Fibroblast of skin of left biceps (primary cell): ENCODE data around the gene TRAF3.
"Not testable (repeated sequence)": the region's sequence is repeated elsewhere in the genome, so short reads cannot be mapped to it uniquely, and the experiment has no call there.

Source experiments
- DNase-seq, 2 experiments: peaks; one replicate each; pipeline ENCODE4 v3.0.0-alpha.2; 2013; ENCODE audit warnings: low read depth in 2 of 2

The TRAF3 gene

DNA sequence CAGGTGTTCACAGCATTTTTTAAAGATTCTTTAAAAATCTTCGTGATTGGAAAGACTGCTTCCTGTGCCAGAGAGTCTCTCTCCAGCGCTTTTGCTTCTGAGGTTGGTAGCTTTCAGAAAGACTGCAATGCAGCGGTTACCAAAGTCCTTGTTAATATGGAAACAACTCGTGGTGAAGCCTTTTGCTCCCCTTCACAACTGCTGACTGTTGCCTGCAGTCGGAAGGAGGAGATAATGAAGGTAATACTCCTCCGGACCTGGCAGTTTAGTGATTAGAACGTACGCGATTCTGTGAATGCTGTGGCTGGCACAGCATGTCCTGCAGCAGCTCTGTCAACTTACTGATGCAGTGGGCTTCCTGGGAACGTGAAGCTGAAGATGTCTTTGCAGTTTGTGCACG is 50.9 kb downstream of the TRAF3 start:
- no peak for DNase-seq

DNA sequence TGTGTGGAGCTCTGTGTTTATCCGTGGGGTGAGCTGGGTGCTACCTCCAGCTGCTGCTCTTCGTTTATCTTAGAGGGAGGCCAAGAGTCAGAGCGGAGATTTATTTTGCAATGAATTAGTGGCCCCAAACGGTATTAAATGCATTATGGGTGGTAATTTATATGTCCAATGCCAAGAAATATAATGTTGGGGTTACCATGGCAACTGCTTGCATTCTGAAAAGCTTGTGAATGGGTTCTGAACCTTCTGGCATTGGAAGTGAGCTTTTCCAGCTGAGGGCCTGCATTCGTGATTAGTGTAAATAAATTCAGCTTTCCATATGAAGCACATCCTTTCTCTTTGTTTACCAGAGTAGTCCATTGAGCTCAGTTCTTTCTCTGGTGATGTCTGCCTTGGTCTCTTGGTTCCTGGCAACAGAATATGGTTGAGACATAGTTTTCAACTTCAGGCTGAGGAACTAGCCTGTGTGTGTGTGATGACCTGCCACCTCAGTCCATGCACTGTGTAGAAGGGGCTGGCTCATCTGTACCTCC is 51.8 kb downstream of the TRAF3 start:
- DNase-seq, result no peak

DNA sequence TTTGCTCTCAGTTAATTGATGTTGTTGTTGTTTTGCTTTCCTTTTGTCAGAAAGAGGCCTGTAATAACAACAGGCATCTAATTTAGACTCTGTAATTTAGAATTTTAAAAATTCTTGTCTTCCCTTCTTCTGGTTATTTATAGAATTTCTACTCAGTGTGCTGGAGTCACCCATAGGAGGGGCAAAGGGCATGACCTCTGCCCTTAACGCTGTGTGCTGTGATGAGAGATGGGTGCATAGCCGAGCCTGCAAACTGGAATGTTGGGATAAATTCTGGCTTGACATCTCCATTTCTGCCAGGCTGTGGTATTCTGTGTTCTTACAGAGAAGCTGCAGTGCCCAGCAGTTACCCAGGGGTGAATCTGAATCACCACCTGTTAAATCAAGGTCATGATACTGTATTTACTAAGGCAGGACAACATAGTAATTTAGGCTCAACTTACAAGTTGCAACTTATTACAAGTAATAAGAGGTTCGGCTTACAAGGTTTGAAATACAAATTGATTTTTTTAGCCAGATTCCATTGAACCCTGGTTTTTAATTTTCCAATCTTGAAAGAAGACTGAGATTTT is 53.3 kb downstream of the TRAF3 start:
- no peak for DNase-seq

DNA sequence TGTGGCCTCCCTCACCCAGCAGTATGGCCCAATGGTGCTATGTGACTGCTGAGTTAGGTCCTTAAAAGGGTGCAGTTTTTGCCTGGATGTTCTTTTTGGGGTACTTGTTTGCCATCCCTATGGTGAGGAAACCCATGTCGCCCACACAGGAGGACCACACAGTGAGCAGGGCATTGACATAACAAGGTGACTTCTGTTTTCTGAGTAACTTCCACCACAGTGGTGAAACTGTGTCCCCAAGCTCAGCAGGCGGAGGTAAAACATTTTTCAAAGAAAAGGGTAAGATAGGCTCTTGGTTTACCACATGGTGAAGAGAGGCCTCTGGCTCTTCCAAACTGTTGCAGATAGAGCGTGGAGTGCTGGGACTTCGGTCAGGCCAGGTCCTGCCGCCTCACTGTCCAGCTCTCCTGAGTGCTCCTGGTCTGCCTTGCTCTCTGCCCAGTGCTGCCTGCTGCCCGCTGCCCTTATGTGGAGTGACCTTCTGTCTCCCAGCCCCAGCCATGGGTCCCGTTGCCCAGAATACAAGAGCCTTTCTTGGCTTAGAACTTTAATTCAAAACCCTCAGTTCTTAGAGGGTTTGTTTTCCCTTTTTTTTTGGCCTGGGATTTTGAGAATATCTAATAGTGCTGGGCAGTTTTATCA is 54.0 kb downstream of the TRAF3 start:
- DNase-seq, result no peak

DNA sequence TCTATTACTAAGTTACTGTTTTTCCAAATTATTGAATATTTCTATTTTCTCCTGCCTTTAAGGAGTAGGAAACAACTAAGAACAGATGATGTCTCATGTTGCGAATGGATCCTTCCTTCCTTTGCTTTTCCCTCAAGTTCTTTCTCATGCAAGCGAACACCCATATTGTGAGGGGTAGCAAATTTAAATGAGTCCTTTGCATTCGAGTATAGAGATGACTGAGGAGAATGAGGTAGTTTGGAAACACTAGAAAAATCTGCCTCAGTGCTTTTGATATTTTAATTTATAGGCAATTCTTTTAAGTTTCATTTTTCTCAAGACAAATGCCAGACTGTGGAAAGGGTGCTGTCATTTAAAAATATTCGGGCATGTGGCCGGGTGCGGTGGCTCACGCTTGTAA is 56.1 kb downstream of the TRAF3 start:
- DNase-seq, result no peak

DNA sequence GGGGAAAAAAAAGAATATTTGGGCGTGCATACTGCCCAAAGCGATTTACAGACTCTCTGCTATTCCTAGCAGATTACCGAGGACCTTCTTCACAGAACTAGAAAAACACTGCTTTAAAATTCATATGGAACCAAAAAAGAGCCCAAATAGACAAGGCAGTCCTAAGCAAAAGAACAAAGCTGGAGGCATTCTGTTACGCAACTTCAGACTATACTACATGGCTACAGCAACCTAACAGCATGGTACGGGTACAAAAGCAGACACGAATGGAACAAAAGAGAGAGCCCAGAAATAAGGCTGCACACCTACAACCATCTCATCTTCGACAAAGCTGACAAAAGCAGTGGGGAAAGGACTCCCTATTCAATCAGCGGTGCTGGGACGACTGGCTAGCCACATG is 56.7 kb downstream of the TRAF3 start:
- DNase-seq, result no peak

DNA sequence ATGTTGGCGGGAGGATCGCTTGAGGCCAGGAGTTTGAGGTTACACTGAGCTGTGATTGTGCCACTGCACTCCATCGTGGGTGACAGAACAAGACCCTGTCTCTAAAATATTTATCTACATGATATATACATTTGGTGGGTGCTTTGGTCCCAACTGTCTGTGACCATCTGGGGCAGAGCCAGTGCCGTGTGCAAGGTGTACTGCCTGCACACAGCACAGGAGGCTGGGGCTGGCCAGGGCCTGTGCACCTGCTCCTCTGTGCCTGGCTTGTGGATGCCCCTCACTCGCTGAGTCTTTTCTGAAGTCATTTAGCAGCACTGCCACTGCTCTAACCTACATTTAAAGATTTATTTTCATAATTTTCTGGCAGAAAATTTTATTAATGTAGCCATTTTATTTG is 58.7 kb downstream of the TRAF3 start:
- DNase-seq, result no peak

DNA sequence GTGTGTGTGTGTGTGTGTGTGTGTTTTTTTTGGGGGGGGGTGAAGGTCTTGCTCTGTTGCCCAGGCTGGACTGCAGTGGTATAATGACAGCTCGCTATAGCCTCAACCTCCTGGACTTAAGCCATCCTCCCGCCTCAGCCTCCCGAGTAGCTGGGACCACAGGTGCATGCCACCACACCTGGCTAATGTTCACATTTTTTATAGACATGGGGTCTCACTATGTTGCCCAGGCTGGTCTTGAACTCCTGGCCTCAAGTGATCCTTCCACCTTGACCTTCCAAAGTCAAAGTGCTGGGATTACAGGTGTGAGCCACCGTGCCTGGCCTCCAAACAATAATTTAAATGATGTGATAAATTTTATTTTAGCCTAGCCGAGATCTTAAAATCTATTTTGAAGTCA is 59.9 kb downstream of the TRAF3 start:
- not testable (repeated sequence) for DNase-seq

DNA sequence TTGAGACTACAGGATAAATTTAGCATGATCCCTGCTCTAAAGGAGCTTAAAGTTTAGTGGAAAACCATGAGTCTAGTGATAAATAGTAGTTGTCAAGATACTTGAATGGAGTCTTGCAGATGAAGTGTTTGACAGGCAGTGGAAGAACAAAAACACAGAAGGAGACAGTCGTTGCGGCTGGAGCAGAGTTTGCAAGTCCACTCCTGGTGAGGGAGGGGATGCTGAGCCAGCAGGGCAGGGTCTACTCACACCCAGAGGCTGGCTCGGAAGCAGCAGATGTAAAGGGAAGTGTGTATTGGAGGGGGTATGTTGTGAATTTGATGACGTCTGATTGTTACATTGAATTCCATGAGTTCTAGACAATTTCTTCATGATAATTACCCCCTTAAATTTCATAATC is 61.3 kb downstream of the TRAF3 start:
- DNase-seq, result no peak

DNA sequence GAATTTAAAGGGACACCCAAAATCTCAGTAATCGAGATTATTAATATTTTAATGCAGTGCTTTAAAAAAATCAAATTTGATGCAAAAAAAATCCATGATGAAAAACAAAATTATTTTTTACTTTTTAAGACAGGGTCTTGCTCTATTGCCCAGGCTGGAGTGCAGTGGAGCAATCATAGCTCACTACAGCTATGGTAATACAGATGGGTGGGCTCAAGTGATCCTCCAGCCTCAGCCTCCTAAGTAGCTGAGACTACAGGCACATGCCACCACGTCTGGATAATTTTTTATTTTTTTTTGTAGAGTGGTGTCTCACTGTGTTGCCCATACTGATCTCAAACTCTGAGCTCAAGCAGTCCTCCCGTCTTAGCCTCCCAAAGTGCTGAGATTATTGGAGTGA is 62.9 kb downstream of the TRAF3 start:
- no peak for DNase-seq

DNA sequence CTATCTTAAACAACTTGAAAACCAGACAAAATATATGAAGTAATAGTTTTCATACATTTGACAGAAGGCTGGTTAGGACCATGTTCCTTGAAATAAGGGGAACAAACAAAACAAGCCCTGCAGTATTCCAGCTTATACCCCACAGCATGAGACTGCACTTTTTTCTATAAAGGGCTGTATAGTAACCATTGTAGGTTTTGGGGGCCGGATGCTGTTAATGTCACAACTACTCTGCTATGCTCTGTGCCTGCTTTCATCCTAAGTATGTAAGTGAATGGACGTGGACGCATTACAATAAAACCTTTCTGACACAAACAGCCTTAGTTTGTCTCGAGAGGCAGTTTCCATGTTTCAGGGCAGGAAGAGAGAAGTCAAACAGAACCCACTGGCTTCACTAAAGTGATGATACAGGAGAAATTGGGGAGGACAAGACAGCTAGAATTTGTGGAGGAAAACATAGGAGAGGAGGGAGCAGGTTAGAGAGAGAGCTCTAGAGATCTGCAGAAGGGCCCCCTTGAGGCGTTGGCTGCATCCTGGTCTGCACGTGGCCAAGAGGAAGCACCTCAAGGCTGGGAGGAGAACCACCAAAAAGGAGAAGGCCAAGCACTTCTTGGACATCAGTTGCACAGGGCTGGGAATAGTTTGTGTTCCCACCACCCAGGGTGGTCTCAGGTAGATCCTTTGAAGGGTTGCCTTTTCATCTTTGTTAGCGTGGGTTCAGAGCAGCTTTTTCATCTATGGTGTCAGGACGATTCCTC is 63.7 kb downstream of the TRAF3 start:
- no peak for DNase-seq

DNA sequence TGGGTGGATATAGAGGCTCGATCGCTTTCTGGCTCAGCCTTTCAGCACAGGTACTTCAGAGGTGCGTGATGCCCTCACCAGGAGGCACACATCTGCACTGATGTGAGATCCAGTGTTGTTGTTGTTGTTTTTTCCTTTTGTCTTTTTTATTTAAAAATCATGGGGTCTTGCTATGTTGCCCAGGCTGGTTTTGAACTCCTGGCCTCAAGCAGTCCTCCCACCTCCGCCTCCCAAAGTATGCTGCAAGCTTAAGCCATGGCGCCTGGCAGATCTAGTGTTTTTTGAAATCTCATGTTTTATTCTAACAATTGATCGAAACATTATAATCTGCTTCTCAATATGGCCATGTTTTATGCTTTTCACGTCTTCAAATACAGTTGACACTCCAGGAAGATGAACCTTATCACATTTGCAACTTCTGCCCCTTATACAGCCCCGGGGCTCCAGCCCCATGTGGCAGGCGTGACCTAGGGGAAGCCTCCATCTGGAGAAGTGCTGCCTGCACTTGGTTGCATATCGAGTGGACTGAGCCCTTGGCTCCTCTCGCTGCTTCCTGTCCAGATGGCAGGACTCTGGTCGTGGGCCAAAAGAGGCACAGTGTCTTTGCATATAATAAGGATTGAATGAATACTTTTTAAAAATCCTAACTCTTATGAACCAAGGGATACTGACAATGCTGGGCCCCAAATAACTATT is 71.7 kb downstream of the TRAF3 start:
- no peak for DNase-seq

DNA sequence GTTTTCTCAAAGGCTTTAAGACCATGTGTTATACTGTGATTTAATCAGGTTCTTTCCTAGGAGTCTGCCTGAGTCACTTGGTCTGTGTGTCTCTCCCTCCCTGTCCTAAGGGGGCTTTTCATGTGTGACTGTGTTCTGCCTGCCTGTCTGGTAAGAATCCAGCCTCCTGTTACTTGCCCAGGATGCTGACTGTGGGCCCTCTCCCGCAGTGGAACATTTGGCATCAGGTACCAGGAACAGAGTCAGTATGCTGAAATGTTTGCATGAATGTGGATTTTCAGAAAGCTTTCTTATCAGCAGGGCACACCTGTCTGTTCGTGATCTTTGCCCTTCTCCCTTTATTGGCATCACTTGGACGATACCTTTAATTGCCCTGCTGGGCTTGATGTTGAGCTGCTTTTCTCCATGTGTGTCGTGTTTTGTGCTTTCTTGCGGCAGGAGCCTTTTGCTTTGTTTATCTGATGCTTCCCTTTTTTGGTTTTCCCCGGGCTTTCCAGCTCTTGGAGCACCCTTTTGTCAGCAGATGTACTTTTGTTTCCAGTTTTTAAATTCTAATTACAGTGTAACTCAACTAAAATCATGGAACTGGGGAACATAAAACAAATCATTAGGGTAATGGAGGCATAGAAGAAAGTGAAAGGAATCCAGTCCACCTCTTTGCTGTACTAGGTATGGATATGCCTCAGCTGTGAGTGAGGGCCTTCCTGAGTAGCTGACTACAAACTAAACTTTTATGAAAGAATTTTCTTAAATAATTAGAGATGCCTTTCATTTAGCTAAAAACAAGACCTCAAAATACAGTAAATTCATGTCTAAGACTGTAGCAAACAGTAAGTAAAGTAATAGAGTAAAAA is 72.5 kb downstream of the TRAF3 start:
- no peak for DNase-seq

DNA sequence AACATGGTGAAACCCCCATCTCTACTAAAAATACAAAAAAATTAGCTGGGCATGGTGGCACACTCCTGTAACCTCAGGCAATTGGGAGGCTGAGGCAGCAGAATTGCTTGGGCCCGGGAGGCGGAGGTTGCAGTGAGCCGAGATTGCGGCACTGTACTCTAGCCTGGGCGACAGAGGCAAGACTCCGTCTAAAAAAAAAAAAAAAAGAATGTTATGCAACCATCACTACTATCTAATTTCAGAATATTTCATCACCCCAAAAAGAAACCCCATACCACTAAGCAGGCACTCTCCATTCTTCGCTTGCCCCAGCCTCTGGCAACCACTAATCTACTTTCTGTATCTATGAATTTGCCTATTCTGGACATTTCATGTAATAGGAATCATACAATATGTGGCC is 76.4 kb downstream of the TRAF3 start:
- DNase-seq, result no peak

DNA sequence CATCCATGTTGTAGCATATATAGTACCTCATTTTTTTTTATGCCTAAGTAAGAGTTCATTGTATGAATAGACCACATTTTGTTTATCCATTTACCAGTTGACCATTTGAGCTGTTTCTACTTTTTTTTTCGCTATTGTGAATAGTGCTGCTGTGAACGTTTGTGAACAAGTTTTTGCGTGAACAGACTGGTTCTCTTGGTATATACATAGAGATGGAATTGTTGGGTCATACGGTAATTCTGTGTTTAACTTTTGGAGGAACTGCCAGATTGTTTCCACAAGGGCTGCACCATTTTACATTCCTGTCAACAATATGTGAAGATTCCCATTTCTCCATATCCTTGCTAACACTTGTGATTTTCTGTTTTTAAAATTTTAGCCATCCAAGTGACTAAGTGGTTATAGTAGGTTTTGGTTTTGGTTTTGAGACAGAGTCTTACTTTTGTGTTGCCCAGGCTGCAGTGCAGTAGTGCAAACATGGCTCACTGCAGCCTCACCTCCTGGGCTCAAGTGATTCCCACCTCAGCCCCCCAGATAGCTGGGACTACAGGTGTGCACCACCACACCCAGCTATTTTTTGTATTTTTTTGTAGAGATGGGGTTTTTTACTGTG is 76.9 kb downstream of the TRAF3 start:
- no peak for DNase-seq

DNA sequence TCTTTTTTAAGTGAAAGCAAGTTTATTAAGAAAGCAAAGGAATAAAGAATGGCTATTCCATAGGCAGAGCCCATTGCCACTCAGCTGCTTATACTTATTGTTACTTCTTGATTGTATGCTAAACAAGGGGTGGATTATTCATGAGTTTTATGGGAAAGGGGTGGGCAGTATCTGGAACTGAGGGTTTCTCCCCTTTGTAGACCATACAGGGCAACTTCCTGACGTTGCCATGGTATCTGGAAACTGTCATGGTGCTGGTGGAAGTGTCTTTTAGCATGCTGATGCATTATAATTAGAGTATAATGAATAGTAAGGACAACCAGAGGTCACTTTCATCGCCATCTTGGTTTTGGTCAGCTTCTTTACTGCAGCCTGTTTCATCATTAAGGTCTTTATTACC is 78.9 kb downstream of the TRAF3 start:
- no peak for DNase-seq

DNA sequence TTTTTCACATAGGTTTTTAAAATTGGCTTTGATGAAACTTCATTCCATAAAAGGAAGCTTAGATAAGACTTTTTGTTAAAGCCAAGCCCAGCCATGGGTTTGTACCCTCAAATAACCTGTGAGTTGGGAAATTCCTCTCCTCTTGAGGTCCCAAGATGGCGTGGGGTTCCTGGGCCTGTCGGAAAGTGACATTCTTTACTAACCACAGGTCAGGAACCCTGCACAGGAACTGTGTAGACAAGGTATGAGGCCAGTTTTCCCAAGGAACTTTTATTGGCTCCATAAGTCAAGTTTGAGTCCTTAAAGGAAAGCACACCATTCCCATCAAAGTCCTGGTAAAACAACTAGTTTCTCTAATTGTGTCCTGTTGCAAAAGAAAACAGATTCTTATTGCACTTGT is 80.2 kb downstream of the TRAF3 start:
- DNase-seq, result no peak

DNA sequence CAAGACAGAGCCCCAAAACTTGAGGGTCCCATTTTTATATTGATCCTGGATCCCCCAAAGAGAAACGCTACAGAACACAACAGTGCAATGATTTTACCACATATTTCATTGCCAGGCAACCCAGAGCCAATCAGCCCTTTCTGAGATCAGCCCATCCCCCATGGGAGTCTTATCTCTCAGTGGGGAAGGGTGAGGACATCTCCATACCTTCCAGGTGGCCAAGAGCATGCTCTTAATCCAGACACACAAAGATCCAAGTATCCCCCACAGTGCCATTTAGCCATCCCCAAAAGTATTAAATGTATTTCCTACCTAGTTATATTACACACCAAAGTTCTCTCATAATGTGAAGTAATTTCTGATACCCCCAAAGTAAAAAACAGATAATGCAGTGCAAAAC is 82.7 kb downstream of the TRAF3 start:
- DNase-seq, result no peak

DNA sequence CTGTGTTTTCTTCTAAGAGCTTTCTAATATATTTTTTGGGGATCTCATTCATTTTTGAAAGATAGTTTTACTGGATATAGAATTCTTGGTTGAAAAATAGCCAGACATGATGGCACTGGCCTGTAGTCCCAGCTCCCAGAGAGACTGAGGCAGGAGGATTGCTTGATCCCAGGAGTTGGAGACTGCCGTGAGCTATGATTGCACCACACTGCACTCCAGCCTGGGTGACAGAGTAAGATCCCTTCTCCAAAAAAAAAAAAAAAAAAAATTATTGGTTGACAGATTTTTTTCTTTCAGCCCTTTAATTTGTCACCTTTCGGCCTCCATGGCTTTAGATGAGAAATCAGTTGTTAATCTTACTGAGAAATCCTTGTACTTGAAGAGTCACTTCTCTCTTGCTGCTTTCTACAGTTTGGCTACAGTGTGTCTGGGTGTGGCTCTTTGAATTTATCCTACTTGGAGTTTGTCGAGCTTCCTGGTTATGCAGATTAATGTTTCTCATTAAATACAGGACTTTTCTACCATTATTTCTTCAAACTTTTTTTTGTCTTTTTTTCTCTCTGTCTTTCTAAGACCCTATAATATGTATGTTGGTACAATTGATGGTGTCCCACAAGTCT is 85.0 kb downstream of the TRAF3 start:
- DNase-seq, result no peak

DNA sequence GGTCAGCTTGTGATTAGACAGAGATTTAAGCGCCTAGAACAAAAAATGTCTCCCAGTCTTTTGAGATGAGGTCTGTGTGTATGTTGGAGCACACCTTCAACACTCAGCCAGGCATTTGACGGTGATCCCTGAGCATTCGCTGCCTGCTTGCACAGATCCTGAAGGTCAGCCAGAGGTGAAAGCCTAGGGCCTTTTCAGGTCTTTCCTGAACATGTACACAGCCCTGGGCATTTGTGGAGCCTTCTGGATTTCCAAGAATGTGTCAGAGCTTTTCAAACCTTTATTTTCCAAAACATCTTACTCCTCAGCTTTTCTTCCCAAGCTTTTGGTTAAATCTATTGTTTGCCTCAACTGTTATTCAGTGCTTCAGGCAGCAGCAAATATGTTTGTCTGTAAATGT is 86.1 kb downstream of the TRAF3 start:
- no peak for DNase-seq

DNA sequence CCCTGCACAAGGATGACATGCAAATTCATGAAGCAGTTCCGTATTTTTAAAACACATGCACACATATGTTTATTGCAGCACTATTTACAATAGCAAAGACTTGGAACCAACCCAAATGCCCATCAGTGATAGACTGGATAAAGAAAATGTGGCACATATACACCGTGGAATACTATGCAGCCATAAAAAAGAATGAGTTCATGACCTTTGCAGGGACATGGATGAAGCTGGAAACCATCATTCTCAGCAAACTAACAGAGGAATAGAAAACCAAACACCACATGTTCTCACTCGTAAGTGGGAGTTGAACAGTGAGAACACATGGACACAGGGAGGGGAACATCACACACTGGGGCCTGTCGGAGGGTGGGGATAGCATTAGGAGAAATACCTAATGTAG is 88.7 kb downstream of the TRAF3 start:
- not testable (repeated sequence) for DNase-seq
